Measurements from ENCODE around the gene TMC4. TPM values are rescaled to one million over a fixed set of nuclear protein-coding genes. Genes with fewer than 3 reads are reported as not detected.

Gene TMC4
- polyA plus RNA-seq, 1 of the 3 experiments (the other 2 are of a cell fraction), result 2.8 TPM

- Histone ChIP-seq H3K4me2 (no peak overlapping the region), H3F3A (replicated peaks; ENCODE audit: insufficient read depth) (peaks cover 19% of the 10 kb centered on the region), H3K9ac (no peak overlapping the region), H3K36me3 (replicated peaks in 1 of 2; ENCODE audit: control insufficient read depth in 1 of 2, insufficient read depth in 2 of 2, low read length in 1 of 2) (peaks cover 36 to 82% of the 10 kb centered on the region in 2 experiments), H3K27ac (ENCODE audit: low read depth in 2 of 2, low read length in 1 of 2) (no peak overlapping the region; a peak in 1 of 4 replicates), H3K4me1 (ENCODE audit: control insufficient read depth in 1 of 2, insufficient read depth in 2 of 2, low read depth in 1 of 2, low read length in 1 of 2) (peaks cover 0 to 1% of the 10 kb centered on the region in 2 experiments; a peak in 1 of 4 replicates), H3K9me3 (no peaks in the 10 kb centered on the region), H3K79me2 (ENCODE audit: insufficient read depth) (no peaks in the 10 kb centered on the region), H4K20me1 (ENCODE audit: insufficient read depth) (no peaks in the 10 kb centered on the region), H3K27me3 (ENCODE audit: insufficient read depth) (no peaks in the 10 kb centered on the region), H2AFZ (ENCODE audit: low read depth) (no peak overlapping the region), H3K9me2 (no peaks in the 10 kb centered on the region), H3K4me3 (ENCODE audit: low read depth in 2 of 2, low read length in 1 of 2) (no peak overlapping the region)
- TF ChIP-seq POLR2AphosphoS5 (IDR thresholded peaks at IDR 0.05; ENCODE audit: low read depth, low read length), result 0 out of 2 replicates have a peak, but pooled peaks have one; percentile 17
- TF ChIP-seq NFIC (IDR thresholded peaks at IDR 0.05; ENCODE audit: borderline replicate concordance), result no peak
- TF ChIP-seq SMC3 (IDR thresholded peaks at IDR 0.05; ENCODE audit: low read depth, low read length), result no peak
- TF ChIP-seq EZH2phosphoT487 (IDR thresholded peaks at IDR 0.05; ENCODE audit: borderline replicate concordance, low read depth), result no peak
- no peak for TF ChIP-seq SIN3A (IDR thresholded peaks at IDR 0.05; ENCODE audit: borderline replicate concordance, low read depth, low read length)
- TF ChIP-seq, protein P1, sequence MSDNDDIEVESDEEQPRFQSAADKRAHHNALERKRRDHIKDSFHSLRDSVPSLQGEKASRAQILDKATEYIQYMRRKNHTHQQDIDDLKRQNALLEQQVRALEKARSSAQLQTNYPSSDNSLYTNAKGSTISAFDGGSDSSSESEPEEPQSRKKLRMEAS (IDR thresholded peaks at IDR 0.05; ENCODE audit: low read depth), result no peak
- no peak for TF ChIP-seq TEAD4 (IDR thresholded peaks at IDR 0.05; ENCODE audit: borderline replicate concordance, insufficient read depth)
- no peak for TF ChIP-seq ELF1 (IDR thresholded peaks at IDR 0.05)
- ChIA-PET CTCF (no interaction called here), POLR2A (interaction anchor here (0.5 kb wide), 1 partner anchor 659 kb away, joined by 3 read pairs; no protein-coding TSS in a partner anchor)
- WGBS (ENCODE audit: low lambda C conversion rate), result 95% methylated on average over 22 of the region's 25 CpGs
- no peak for DNase-seq
Measured at GRCh38 chr19:54152878-54153524, 20.0 kb downstream of the TMC4 start.

- Histone ChIP-seq H3K4me2 (no peak overlapping the region), H3K9ac (no peak overlapping the region), H3K4me1 (ENCODE audit: control insufficient read depth in 1 of 2, insufficient read depth in 2 of 2, low read depth in 1 of 2, low read length in 1 of 2) (no peaks in the 10 kb centered on the region), H4K20me1 (ENCODE audit: insufficient read depth) (no peaks in the 10 kb centered on the region), H3F3A (replicated peaks; ENCODE audit: insufficient read depth) (peaks cover 19% of the 10 kb centered on the region), H3K27me3 (ENCODE audit: insufficient read depth) (no peaks in the 10 kb centered on the region), H3K36me3 (replicated peaks in 1 of 2; ENCODE audit: control insufficient read depth in 1 of 2, insufficient read depth in 2 of 2, low read length in 1 of 2) (peaks cover 29 to 89% of the 10 kb centered on the region in 2 experiments), H3K27ac (ENCODE audit: low read depth in 2 of 2, low read length in 1 of 2) (no peak overlapping the region), H3K4me3 (ENCODE audit: low read depth in 2 of 2, low read length in 1 of 2) (no peak overlapping the region), H3K9me2 (no peaks in the 10 kb centered on the region), H3K9me3 (no peaks in the 10 kb centered on the region), H2AFZ (ENCODE audit: low read depth) (no peak overlapping the region), H3K79me2 (ENCODE audit: insufficient read depth) (no peaks in the 10 kb centered on the region)
- ChIA-PET POLR2A (no interaction called here), CTCF (no interaction called here)
- WGBS (ENCODE audit: low lambda C conversion rate), result 90% methylated on average over 2 of the region's 12 CpGs
- TF ChIP-seq MXI1 (IDR thresholded peaks at IDR 0.05; ENCODE audit: low read depth, low read length), result no peak
- DNase-seq, result no peak
Measured at GRCh38 chr19:54152267-54152666, 20.7 kb downstream of the TMC4 start.

DNA sequence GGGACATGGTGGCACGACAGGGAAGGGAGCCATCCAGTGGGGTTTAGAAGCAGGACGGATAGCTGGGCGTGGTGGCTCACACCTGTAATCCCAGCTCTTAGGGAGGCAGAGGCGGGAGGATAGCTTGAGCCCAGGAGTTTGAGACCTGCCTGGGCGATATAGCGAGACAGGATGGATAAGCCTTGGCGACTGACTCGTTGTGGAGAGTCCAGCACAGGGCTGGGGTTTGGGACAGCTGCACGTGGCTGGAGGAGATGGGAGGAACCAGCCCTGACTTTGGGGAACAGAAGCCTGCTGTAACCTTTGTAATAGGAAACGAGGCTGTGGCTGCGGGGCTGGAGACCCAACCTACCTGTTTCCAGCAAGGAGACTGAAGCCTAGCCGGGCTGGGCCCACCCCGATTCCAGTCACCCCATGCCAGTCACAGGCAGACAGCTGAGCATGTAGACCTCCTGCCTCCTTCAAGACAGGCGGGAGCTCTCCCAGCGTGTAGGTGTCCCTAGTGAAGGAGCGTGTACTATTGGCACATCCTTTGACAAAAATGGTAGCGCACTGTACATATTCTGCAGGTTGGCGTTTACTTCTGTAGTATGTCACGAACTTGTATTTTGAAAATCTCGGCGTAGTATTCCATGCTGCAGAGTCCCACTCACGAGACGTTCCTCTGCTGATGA is 21.5 kb downstream of the TMC4 start:
- no peaks in the 10 kb centered on the region for H3K9me2 ChIP-seq
- H2AFZ ChIP-seq (ENCODE audit: low read depth), result no peak overlapping the region
- peaks cover 19% of the 10 kb centered on the region for H3F3A ChIP-seq (replicated peaks; ENCODE audit: insufficient read depth)
- ChIA-PET CTCF (interaction anchor here (1.7 kb wide), 1 partner anchor 8 kb away, joined by 6 read pairs; the partner anchor contains the start of gene LENG1), POLR2A (interaction anchor here (1.6 kb wide), 1 partner anchor 8 kb away, joined by 6 read pairs; the partner anchor contains the start of gene LENG1)
- TF ChIP-seq, protein P2, sequence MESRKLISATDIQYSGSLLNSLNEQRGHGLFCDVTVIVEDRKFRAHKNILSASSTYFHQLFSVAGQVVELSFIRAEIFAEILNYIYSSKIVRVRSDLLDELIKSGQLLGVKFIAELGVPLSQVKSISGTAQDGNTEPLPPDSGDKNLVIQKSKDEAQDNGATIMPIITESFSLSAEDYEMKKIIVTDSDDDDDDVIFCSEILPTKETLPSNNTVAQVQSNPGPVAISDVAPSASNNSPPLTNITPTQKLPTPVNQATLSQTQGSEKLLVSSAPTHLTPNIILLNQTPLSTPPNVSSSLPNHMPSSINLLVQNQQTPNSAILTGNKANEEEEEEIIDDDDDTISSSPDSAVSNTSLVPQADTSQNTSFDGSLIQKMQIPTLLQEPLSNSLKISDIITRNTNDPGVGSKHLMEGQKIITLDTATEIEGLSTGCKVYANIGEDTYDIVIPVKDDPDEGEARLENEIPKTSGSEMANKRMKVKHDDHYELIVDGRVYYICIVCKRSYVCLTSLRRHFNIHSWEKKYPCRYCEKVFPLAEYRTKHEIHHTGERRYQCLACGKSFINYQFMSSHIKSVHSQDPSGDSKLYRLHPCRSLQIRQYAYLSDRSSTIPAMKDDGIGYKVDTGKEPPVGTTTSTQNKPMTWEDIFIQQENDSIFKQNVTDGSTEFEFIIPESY (IDR thresholded peaks at IDR 0.05; ENCODE audit: borderline replicate concordance, low read depth), result no peak
- no peak for TF ChIP-seq TEAD4 (IDR thresholded peaks at IDR 0.05; ENCODE audit: borderline replicate concordance, insufficient read depth)
- TF ChIP-seq GATA2 (CRISPR knock-in tag; IDR thresholded peaks at IDR 0.05), result no peak
- TF ChIP-seq, protein P3, sequence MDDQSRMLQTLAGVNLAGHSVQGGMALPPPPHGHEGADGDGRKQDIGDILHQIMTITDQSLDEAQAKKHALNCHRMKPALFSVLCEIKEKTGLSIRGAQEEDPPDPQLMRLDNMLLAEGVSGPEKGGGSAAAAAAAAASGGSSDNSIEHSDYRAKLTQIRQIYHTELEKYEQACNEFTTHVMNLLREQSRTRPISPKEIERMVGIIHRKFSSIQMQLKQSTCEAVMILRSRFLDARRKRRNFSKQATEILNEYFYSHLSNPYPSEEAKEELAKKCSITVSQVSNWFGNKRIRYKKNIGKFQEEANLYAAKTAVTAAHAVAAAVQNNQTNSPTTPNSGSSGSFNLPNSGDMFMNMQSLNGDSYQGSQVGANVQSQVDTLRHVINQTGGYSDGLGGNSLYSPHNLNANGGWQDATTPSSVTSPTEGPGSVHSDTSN (IDR thresholded peaks at IDR 0.05), result no peak
- no peak for TF ChIP-seq USF2 (IDR thresholded peaks at IDR 0.05; ENCODE audit: borderline replicate concordance, low read depth, low read length)
- no peak for TF ChIP-seq EP300 (IDR thresholded peaks at IDR 0.05; ENCODE audit: borderline replicate concordance in 1 of 2, low read depth in 1 of 2, low read length in 1 of 2)
- no peak for TF ChIP-seq SMC3 (IDR thresholded peaks at IDR 0.05; ENCODE audit: low read depth, low read length)
- no peak for TF ChIP-seq EZH2phosphoT487 (IDR thresholded peaks at IDR 0.05; ENCODE audit: borderline replicate concordance, low read depth)
- peaks cover 26 to 90% of the 10 kb centered on the region in 2 experiments for H3K36me3 ChIP-seq (replicated peaks in 1 of 2; ENCODE audit: control insufficient read depth in 1 of 2, insufficient read depth in 2 of 2, low read length in 1 of 2)
- H3K9ac ChIP-seq, result no peak overlapping the region
- no peak overlapping the region for H3K4me3 ChIP-seq (ENCODE audit: low read depth in 2 of 2, low read length in 1 of 2)
- no peaks in the 10 kb centered on the region for H4K20me1 ChIP-seq (ENCODE audit: insufficient read depth)
- no peaks in the 10 kb centered on the region for H3K4me1 ChIP-seq (ENCODE audit: control insufficient read depth in 1 of 2, insufficient read depth in 2 of 2, low read depth in 1 of 2, low read length in 1 of 2)
- no peak overlapping the region for H3K27ac ChIP-seq (ENCODE audit: low read depth in 2 of 2, low read length in 1 of 2)
- H3K9me3 ChIP-seq, result no peaks in the 10 kb centered on the region
- H3K79me2 ChIP-seq (ENCODE audit: insufficient read depth), result no peaks in the 10 kb centered on the region
- WGBS (ENCODE audit: low lambda C conversion rate), result 89% methylated on average over 22 of the region's 23 CpGs
- no peak overlapping the region for H3K4me2 ChIP-seq
- no peak for DNase-seq
- no peaks in the 10 kb centered on the region for H3K27me3 ChIP-seq (ENCODE audit: insufficient read depth)

Data from SK-N-SH (cell line).